Right cardiac atrium (tissue), 5 donors: ENCODE results near the gene MICU1. TPM values are rescaled to one million over a fixed set of nuclear protein-coding genes. Genes with fewer than 3 reads are reported as not detected.

Source experiments
- ATAC-seq, 2 donors: fragments of 200-7000 bp; cut with Tn5 transposase; one replicate each; pipeline versions ENCODE4 v1.8.0 to v1.9.1; 2020; ENCODE audit warnings: moderate library complexity in 2 of 2, mild to moderate bottlenecking in 1 of 2
- DNase-seq, 3 donors: peaks; one replicate each; pipeline ENCODE4 v3.0.0-alpha.2; 2020
- H3K27ac ChIP-seq: one replicate; pipeline ENCODE4 v1.5.1; 2013; ENCODE audit warnings: mild to moderate bottlenecking, low read length, control low read depth, moderate library complexity
- H3K27me3 ChIP-seq: one replicate; pipeline ENCODE4 v1.6.1; 2013; ENCODE audit not compliant: control insufficient read depth, insufficient read depth
- H3K4me1 ChIP-seq: one replicate; pipeline ENCODE4 v1.6.1; 2013; ENCODE audit warnings: low read length; ENCODE audit not compliant: control insufficient read depth, insufficient read depth
- H3K4me3 ChIP-seq: one replicate; pipeline ENCODE4 v1.5.1; 2013; ENCODE audit warnings: low read length, control low read depth
- H3K9me3 ChIP-seq: one replicate; pipeline ENCODE4 v1.6.1; 2013; ENCODE audit warnings: low read length; ENCODE audit not compliant: control insufficient read depth
- WGBS: extraction: QIAGEN DNeasy Blood & Tissue Kit; methylation state at CpG from one replicate; pipeline ENCODE4 v1.1.7; 2013; 5-methylcytosine and 5-hydroxymethylcytosine counted together
- intact Hi-C, 4 donors: fragments of 100-400 bp; cut with DNase I; formaldehyde crosslinking; loops; one replicate each; pipeline versions ENCODE4 v1.11.0 to v1.14.0; 2022 to 2023
- polyA plus RNA-seq: library from polyadenylated mRNA; stranded (reverse); fragments of 200-250 nt; gene quantifications from one replicate; pipeline ENCODE4 v1.2.3, GENCODE V29; 2013
- total RNA-seq, 4 donors: library from RNA; stranded (reverse); fragmentation: NEBNext Ultra II Directional; extraction: Animal tissue kit (Norgen Biotek cat#: 25700); gene quantifications; one replicate each; pipeline ENCODE4 v1.2.1, GENCODE V29; 2021
- donor health status: healthy with polysubstance abuse.
- donor health status: DM: no; HTN: yes; CAD: no.
- donor health status: DM: no; HTN: no; CAD: no.
- donor health status: DM: no; HTN: yes; CAD: no; lungs with severe emphysema.
- donor health status: DM: yes; HTN: yes; CAD: no.

Gene MICU1
- total and polyA plus RNA-seq, 5 donors = 35.3 to 51.2 (median 42.0) TPM

GRCh38 chr10:72344932-72345331, 280.9 kb downstream of the MICU1 start:
- H3K4me3 ChIP-seq = no peak overlapping the region
- H3K9me3 ChIP-seq = no peaks in the 10 kb centered on the region
- intact Hi-C loops = loop anchor here in 1 of 4 donors (5.0 kb wide), 1 partner anchor 448 kb away; no protein-coding TSS in a partner anchor
- 86% methylated on average over 11 of the region's 11 CpGs for whole genome bisulfite sequencing
- ATAC-seq (no peak), DNase-seq (no peak)
- no peaks in the 10 kb centered on the region for H3K4me1 ChIP-seq
- H3K27ac ChIP-seq = no peak overlapping the region
- no peaks in the 10 kb centered on the region for H3K27me3 ChIP-seq

GRCh38 chr10:72342911-72343310, 283.0 kb downstream of the MICU1 start:
- intact Hi-C loops = loop anchor here in 1 of 4 donors (5.0 kb wide), 1 partner anchor 446 kb away; no protein-coding TSS in a partner anchor
- WGBS = 91% methylated on average over 5 of the region's 5 CpGs

GRCh38 chr10:72340510-72341261, 285.2 kb downstream of the MICU1 start:
- no peaks in the 10 kb centered on the region for H3K9me3 ChIP-seq
- H3K27ac ChIP-seq = no peak overlapping the region
- H3K4me3 ChIP-seq = no peak overlapping the region
- intact Hi-C loops = loop anchor here in 1 of 4 donors (5.0 kb wide), 1 partner anchor 443 kb away; no protein-coding TSS in a partner anchor
- DNase-seq (peak; percentile 74 to 90 (median 89)), ATAC-seq (peak; percentile 4 to 40)
- peaks cover 10% of the 10 kb centered on the region for H3K4me1 ChIP-seq
- 67% methylated on average over 28 of the region's 28 CpGs for WGBS
- no peaks in the 10 kb centered on the region for H3K27me3 ChIP-seq

More at GRCh38 chr10:72342911-72343310, 283.0 kb downstream of the MICU1 start:
- H3K9me3 ChIP-seq = no peaks in the 10 kb centered on the region
- no peaks in the 10 kb centered on the region for H3K27me3 ChIP-seq
- no peak overlapping the region for H3K4me3 ChIP-seq
- H3K27ac ChIP-seq = no peak overlapping the region
- DNase-seq (no peak), ATAC-seq (no peak)
- no peaks in the 10 kb centered on the region for H3K4me1 ChIP-seq

GRCh38 chr10:72338180-72338579, 287.7 kb downstream of the MICU1 start:
- no peak overlapping the region for H3K27ac ChIP-seq
- intact Hi-C loops = loop anchor here (5.0 to 10.0 kb wide), 8 partner anchors 63 to 373 kb away; partner anchors contain the start of genes ANAPC16 (in 1 of the 4), ASCC1 (in 1 of the 4), CHST3 (in 1 of the 4) and DDIT4 (in 1 of the 4)
- H3K4me1 ChIP-seq = peaks cover 29% of the 10 kb centered on the region
- ATAC-seq (no peak), DNase-seq (no peak)
- H3K9me3 ChIP-seq = no peaks in the 10 kb centered on the region
- 85% methylated on average over 7 of the region's 7 CpGs for WGBS
- no peaks in the 10 kb centered on the region for H3K27me3 ChIP-seq
- H3K4me3 ChIP-seq = no peak overlapping the region

GRCh38 chr10:72337722-72338121, 288.2 kb downstream of the MICU1 start:
- Histone ChIP-seq H3K27ac (no peak overlapping the region), H3K27me3 (no peaks in the 10 kb centered on the region), H3K4me3 (no peak overlapping the region), H3K4me1 (peaks cover 30% of the 10 kb centered on the region), H3K9me3 (no peaks in the 10 kb centered on the region)
- ATAC-seq (no peak), DNase-seq (no peak)
- intact Hi-C loops = loop anchor here (5.0 to 10.0 kb wide), 8 partner anchors 63 to 373 kb away; partner anchors contain the start of genes ANAPC16 (in 1 of the 4), ASCC1 (in 1 of the 4), CHST3 (in 1 of the 4) and DDIT4 (in 1 of the 4)
- 86% methylated on average over 9 of the region's 9 CpGs for WGBS

GRCh38 chr10:72337039-72337629, 288.7 kb downstream of the MICU1 start:
- H3K27me3 ChIP-seq = no peaks in the 10 kb centered on the region
- DNase-seq (peak; percentile 91 to 95 (median 93)), ATAC-seq (peak; percentile 32 to 34)
- peaks cover 30% of the 10 kb centered on the region for H3K4me1 ChIP-seq
- intact Hi-C loops = loop anchor here (5.0 to 10.0 kb wide), 8 partner anchors 62 to 372 kb away; partner anchors contain the start of genes ANAPC16 (in 1 of the 4), ASCC1 (in 1 of the 4), CHST3 (in 1 of the 4) and DDIT4 (in 1 of the 4)
- WGBS = 31% methylated on average over 5 of the region's 5 CpGs
- H3K9me3 ChIP-seq = no peaks in the 10 kb centered on the region
- no peak overlapping the region for H3K4me3 ChIP-seq
- H3K27ac ChIP-seq = peak overlapping the region; percentile 92

GRCh38 chr10:72336259-72337038, 289.4 kb downstream of the MICU1 start:
- ATAC-seq (no peak), DNase-seq (peak in 2 of 3 donors; percentile 54 to 67)
- H3K4me3 ChIP-seq = no peak overlapping the region
- no peaks in the 10 kb centered on the region for H3K27me3 ChIP-seq
- H3K9me3 ChIP-seq = no peaks in the 10 kb centered on the region
- intact Hi-C loops = loop anchor here (5.0 to 10.0 kb wide), 8 partner anchors 62 to 372 kb away; partner anchors contain the start of genes ANAPC16 (in 1 of the 4), ASCC1 (in 1 of the 4), CHST3 (in 1 of the 4) and DDIT4 (in 1 of the 4)
- H3K4me1 ChIP-seq = peaks cover 35% of the 10 kb centered on the region
- WGBS = 66% methylated on average over 18 of the region's 18 CpGs
- H3K27ac ChIP-seq = peak overlapping the region; percentile 92

- intact Hi-C loops = loop anchor here (5.0 to 10.0 kb wide), 8 partner anchors 61 to 371 kb away; partner anchors contain the start of genes ANAPC16 (in 1 of the 4), ASCC1 (in 1 of the 4), CHST3 (in 1 of the 4) and DDIT4 (in 1 of the 4)
- Histone ChIP-seq H3K27ac (peak overlapping the region; percentile 92), H3K4me1 (peaks cover 41% of the 10 kb centered on the region), H3K27me3 (no peaks in the 10 kb centered on the region), H3K4me3 (no peak overlapping the region), H3K9me3 (no peaks in the 10 kb centered on the region)
- DNase-seq (peak; percentile 81 to 91 (median 89)), ATAC-seq (peak; percentile 54 to 55)
- WGBS = 39% methylated on average over 20 of the region's 20 CpGs
Measured at GRCh38 chr10:72335394-72336258, 290.3 kb downstream of the MICU1 start.

- peak; percentile 91 to 96 (median 91) for DNase-seq
- peaks cover 41% of the 10 kb centered on the region for H3K4me1 ChIP-seq
- intact Hi-C loops = loop anchor here (5.0 to 10.0 kb wide), 8 partner anchors 60 to 370 kb away; partner anchors contain the start of genes ANAPC16 (in 1 of the 4), ASCC1 (in 1 of the 4), CHST3 (in 1 of the 4) and DDIT4 (in 1 of the 4)
- no peaks in the 10 kb centered on the region for H3K27me3 ChIP-seq
- H3K27ac ChIP-seq = peak overlapping the region; percentile 92
- H3K9me3 ChIP-seq = no peaks in the 10 kb centered on the region
- WGBS = 12% methylated on average over 16 of the region's 16 CpGs
- ATAC-seq = peak; percentile 65 to 76
- no peak overlapping the region for H3K4me3 ChIP-seq
Measured at GRCh38 chr10:72334825-72335393, 291.0 kb downstream of the MICU1 start.
